Activated CD8-positive, alpha-beta memory T cell treated with anti-CD3 and anti-CD28 coated beads, Interleukin-2, amount 10 ng/mL, durations not matched to agents 7 days and 5 days (primary cell): ENCODE data around the gene VSIG10L. TPM values are rescaled to one million over a fixed set of nuclear protein-coding genes. Genes with fewer than 3 reads are reported as not detected.

Source experiments
- ATAC-seq: fragments of 150-1000 bp; cut with Tn5 transposase; one replicate; pipeline ENCODE4 v1.10.0; 2021; ENCODE audit warnings: moderate library complexity
- CTCF ChIA-PET: fragments of 350-600 bp; sonication (Branson Sonifier 250); formaldehyde crosslinking; loops from one replicate; lab custom pipeline; 2021; ENCODE audit warnings: antibody characterized with exemption; lab: Charles Lee
- DNase-seq: peaks from one replicate; pipeline ENCODE4 v3.0.0-alpha.2; 2020
- H3K27ac Mint-ChIP-seq: one replicate; pipeline ENCODE4 v1.8.0; 2021; ENCODE audit warnings: mild to moderate bottlenecking, mixed read lengths
- H3K27me3 Mint-ChIP-seq: one replicate; pipeline ENCODE4 v1.8.0; 2021; ENCODE audit warnings: mixed read lengths
- H3K36me3 Mint-ChIP-seq: one replicate; pipeline ENCODE4 v1.8.0; 2021; ENCODE audit warnings: mild to moderate bottlenecking, mixed read lengths
- H3K4me1 Mint-ChIP-seq: one replicate; pipeline ENCODE4 v1.8.0; 2021; ENCODE audit warnings: mixed read lengths
- H3K4me3 Mint-ChIP-seq: one replicate; pipeline ENCODE4 v1.8.0; 2021; ENCODE audit warnings: mild to moderate bottlenecking, moderate library complexity, mixed read lengths
- H3K9me3 Mint-ChIP-seq: one replicate; pipeline ENCODE4 v1.8.0; 2022; ENCODE audit warnings: low read depth, mixed read lengths
- total RNA-seq, 2 experiments: library from RNA; stranded (reverse); gene quantifications; one replicate each; pipeline ENCODE4 v1.2.3, GENCODE V29; 2021

VSIG10L gene
- total RNA-seq, 2 experiments from 2014 or later, result 1.8 to 2.2 TPM

DNA sequence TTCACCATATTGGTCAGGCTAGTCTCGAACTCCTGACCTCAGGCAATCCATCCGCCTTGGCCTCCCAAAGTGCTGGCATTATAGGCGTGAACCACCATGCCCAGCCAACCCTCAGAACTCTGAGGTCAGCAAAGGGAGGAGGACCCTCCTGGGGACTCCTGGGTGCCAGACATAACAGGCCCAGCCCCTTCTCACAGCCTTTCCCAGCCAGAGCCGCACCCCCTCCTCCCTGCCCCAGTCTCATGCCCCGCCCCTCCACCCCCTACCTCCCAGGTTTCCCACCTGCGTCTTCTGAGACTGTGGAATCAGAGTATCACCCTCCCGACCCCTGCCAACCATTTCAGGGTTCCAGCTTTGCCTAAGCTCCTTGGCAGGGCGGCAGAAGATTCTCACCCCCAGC, 25.3 kb downstream of the VSIG10L start:
- Mint-ChIP-seq H3K4me3 (no peak overlapping the region), H3K9me3 (no peaks in the 10 kb centered on the region), H3K4me1 (no peaks in the 10 kb centered on the region), H3K36me3 (no peaks in the 10 kb centered on the region), H3K27ac (no peak overlapping the region), H3K27me3 (peaks cover 15% of the 10 kb centered on the region)
- ATAC-seq, result no peak
- CTCF ChIA-PET, result no interaction called here
- no peak for DNase-seq

DNA sequence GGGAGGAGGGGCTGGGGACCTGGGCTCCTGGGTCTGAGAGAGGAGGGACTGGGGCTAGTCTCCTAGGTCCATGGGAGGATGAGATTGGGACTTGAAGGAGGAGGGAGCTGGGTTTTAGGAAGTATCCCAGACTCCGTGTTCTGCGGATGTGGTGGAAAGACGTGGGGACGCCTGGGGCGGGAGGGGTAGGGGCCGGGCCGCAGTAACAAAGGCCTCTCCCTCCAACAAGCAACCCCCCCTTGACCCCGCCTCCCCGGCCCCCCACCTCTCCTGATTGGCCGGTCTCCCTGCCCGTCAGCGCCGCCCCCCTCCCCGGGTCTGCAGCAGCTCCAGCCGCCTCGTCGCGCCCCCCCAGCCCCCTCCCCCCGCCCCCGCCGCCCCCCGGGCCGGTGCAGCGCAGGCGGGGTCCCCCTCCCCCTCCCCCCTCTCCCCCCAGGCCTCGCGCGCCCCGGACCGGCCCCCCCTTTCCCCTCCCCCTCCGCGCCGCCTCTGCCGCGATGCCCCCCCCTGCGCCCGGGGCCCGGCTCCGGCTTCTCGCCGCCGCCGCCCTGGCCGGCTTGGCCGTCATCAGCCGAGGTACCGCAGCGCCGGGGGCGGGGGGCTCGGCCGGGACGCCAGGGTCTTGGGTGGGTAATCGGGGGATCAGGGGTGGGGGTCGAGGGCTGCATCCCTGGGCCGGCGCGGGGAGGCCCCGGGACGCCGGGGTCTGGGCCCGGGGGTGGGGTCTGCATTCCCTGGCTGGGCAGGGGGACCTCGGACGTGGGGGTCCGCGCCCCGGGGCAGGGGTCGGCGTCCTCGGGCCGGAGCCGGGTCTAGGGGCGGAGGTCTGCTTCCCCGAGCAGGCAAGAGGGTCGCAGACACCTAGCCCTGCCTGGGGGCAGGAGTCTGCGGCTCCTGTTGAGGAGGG, 30.3 kb downstream of the VSIG10L start, which contains the start of gene IGLON5:
IGLON5 (plus strand) TSS at position 294 of the 907 bp plus-strand sequence; CDS start at position 498, 204 bp downstream.
- CTCF ChIA-PET, result no interaction called here
- ATAC-seq (no peak), DNase-seq (no peak)
- Mint-ChIP-seq H3K4me1 (no peaks in the 10 kb centered on the region), H3K27ac (no peak within 1 kb of the TSS), H3K4me3 (no peak within 1 kb of the TSS), H3K9me3 (peaks cover 5% of the 10 kb centered on the region), H3K27me3 (peaks cover 31% of the 10 kb centered on the region), H3K36me3 (no peaks in the 10 kb centered on the region)

DNA sequence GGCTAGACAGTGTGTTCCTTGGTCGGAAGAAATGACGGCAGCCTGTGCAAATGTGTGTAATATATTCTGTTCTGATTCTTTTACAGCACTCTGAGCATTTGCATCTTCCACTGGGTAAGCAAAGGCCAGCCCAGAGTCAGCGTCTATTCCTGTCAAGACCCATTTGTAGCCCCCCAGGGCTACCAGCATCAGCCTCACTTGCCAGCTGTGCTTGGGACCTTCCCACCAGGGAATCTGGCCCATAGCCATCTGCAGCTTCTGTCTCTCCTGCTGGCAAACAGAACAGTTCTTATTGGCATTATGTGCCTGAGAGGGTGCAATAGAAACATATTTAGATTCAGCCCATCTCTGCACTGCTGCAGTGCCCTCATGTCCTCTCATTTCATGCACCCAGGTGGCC, 36.5 kb downstream of the VSIG10L start:
- no peak overlapping the region for H3K4me3 Mint-ChIP-seq
- CTCF ChIA-PET, result no interaction called here
- H3K27me3 Mint-ChIP-seq, result peaks cover 28% of the 10 kb centered on the region
- H3K9me3 Mint-ChIP-seq, result peaks cover 8% of the 10 kb centered on the region
- ATAC-seq (no peak), DNase-seq (no peak)
- no peak overlapping the region for H3K27ac Mint-ChIP-seq
- H3K4me1 Mint-ChIP-seq, result no peaks in the 10 kb centered on the region
- no peaks in the 10 kb centered on the region for H3K36me3 Mint-ChIP-seq

DNA sequence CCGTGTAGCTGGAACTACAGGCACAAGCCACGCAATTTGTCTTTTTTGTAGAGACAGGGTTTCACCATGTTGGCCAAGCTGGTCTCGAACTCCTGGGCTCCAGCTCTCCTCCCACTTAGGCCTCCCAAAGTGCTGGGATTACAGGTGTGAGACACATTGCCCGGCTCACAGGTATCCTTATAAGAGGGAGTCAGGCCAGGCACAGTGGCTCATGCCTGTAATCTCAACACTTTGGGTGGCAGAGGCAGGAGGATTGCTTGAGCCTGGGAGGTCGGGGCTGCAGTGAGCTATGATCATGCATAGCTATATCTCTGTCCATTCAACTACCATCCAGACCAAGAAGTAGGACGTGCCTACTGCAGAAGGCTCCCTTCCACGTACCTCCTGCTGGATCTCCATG, 40.7 kb downstream of the VSIG10L start:
- Mint-ChIP-seq H3K36me3 (no peaks in the 10 kb centered on the region), H3K9me3 (peaks cover 2% of the 10 kb centered on the region), H3K27me3 (peaks cover 12% of the 10 kb centered on the region), H3K4me3 (no peak overlapping the region), H3K4me1 (no peaks in the 10 kb centered on the region), H3K27ac (no peak overlapping the region)
- DNase-seq, result no peak
- CTCF ChIA-PET, result interaction anchor here (0.6 to 1.3 kb wide), 3 partner anchors 42 to 356 kb away, joined by 3 to 4 read pairs (median 4); no protein-coding TSS in a partner anchor
- ATAC-seq, result no peak

DNA sequence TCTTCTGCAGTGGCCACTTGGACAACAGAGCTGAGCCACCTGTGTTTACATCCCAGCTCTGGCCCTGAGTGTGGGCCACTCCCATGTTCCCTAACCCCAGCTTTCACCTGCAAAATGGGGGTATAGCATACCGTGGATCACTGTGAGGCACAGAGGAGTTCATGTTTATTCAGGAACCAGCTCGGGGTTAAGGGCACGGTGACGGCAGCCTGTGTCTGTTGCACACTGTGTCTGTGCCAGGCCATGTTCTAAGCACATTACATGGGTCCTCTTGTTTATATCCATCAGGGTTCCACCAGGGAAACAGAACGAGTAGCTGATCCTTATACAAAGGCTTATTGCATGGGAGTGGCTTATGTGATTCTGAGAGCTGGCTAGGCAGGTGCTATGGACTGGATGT, 44.5 kb downstream of the VSIG10L start:
- CTCF ChIA-PET, result no interaction called here
- Mint-ChIP-seq H3K27me3 (peaks cover 6% of the 10 kb centered on the region), H3K27ac (no peak overlapping the region), H3K4me3 (no peak overlapping the region), H3K36me3 (no peaks in the 10 kb centered on the region), H3K4me1 (no peaks in the 10 kb centered on the region), H3K9me3 (no peaks in the 10 kb centered on the region)
- DNase-seq (no peak), ATAC-seq (no peak)

DNA sequence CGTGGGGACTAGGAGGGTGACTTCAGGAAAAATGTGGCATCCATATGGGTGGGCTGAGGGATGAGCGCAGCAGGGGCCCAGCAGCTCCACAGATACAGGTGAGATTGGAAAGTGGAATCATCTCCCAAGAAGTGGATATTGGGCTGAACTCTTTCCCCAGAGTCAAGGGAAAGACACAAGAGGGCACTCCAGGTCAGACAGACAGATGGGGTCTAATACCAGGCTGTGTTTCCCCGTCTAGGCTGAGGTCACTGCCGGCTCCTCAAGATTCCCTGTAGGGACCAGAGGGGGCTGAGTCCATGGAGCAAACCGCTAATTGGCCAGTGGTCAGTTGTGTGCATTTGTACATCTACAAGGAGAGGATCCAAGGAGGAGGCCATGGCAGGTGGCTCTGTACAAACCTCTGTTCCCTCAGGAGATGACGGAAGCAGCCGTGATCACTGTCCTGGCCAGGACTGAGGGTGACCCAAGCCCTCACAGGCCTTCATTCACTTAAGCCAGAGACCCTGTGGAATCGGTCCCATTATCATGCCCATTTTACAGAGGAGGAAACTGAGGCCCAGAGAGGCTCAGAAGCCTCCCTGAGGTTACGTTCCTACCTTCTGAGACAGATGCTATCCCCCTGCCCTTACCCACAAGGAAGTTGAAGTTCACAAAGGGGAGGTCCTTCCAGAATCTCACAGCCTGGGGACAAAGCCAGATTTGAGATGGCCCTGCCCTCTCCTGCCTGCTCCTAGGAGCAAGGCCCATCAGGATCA, 45.4 kb downstream of the VSIG10L start:
- Mint-ChIP-seq H3K27me3 (peaks cover 1% of the 10 kb centered on the region), H3K27ac (no peak overlapping the region), H3K9me3 (no peaks in the 10 kb centered on the region), H3K36me3 (no peaks in the 10 kb centered on the region), H3K4me3 (no peak overlapping the region), H3K4me1 (no peaks in the 10 kb centered on the region)
- DNase-seq (no peak), ATAC-seq (no peak)
- CTCF ChIA-PET, result interaction anchor here (1.0 kb wide), 1 partner anchor 360 kb away, joined by 4 read pairs; no protein-coding TSS in a partner anchor

DNA sequence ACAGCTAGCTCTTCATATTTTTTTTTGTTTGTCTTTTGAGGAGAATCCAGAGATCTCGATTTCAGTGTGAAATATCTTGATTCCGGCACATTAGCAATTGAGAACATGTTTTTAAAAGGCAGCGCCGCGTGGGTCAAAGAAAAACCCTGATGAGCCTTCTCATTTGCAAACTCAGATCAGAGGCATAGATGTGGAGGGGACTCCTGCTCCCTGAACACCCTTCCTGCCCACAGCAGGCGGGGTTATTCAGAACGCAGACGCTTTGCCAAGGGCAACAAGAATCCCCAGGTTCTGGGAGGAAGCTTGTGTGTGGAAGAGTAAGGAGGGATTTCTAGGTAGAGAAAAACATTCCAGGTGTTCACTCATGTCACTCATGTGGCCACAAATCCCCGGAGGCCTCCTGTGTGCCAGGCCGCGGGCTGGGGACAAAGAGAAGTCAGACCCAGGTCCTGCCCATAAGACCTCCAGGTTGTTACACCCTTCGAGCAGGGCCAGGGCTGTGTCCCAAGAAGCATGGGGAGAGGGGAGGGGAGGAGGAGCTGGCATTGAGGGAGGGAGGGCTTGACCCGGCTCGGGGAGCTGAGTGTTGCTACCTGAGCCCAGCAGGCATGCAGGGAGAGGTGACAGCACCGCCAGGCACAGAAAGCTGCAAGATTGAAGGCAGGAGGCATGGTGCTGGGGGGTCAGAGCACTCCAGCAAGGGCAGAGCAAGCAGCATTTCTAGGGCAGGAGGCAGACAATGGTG, 46.4 kb downstream of the VSIG10L start:
- Mint-ChIP-seq H3K4me3 (no peak overlapping the region), H3K36me3 (no peaks in the 10 kb centered on the region), H3K27me3 (no peaks in the 10 kb centered on the region), H3K9me3 (no peaks in the 10 kb centered on the region), H3K4me1 (no peaks in the 10 kb centered on the region), H3K27ac (no peak overlapping the region)
- no peak for ATAC-seq
- DNase-seq, result no peak
- CTCF ChIA-PET, result interaction anchor here (1.0 kb wide), 1 partner anchor 361 kb away, joined by 4 read pairs; no protein-coding TSS in a partner anchor

DNA sequence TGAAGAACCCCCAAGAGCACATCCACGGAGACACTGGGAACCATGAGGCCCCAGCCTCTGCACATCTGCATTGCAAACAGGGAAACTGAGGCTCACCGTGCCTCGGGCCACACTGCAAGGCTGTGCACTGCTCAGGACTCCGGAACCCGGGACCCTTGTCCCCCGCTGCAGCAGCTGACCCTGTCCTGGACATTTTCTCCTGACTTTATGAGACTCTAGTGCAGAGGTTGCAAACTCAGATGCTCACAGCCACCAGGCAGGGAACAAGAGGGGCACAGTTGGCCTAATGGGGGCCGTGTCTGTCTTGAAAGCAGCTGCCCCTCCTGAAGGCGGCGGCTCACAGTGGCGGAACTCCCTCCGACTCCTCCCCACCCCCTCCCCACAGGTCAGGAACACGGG, 47.0 kb downstream of the VSIG10L start:
- Mint-ChIP-seq H3K4me1 (no peaks in the 10 kb centered on the region), H3K27ac (no peak overlapping the region), H3K27me3 (peaks cover 2% of the 10 kb centered on the region), H3K4me3 (no peak overlapping the region), H3K9me3 (no peaks in the 10 kb centered on the region), H3K36me3 (no peaks in the 10 kb centered on the region)
- ATAC-seq (no peak), DNase-seq (no peak)
- CTCF ChIA-PET, result no interaction called here

DNA sequence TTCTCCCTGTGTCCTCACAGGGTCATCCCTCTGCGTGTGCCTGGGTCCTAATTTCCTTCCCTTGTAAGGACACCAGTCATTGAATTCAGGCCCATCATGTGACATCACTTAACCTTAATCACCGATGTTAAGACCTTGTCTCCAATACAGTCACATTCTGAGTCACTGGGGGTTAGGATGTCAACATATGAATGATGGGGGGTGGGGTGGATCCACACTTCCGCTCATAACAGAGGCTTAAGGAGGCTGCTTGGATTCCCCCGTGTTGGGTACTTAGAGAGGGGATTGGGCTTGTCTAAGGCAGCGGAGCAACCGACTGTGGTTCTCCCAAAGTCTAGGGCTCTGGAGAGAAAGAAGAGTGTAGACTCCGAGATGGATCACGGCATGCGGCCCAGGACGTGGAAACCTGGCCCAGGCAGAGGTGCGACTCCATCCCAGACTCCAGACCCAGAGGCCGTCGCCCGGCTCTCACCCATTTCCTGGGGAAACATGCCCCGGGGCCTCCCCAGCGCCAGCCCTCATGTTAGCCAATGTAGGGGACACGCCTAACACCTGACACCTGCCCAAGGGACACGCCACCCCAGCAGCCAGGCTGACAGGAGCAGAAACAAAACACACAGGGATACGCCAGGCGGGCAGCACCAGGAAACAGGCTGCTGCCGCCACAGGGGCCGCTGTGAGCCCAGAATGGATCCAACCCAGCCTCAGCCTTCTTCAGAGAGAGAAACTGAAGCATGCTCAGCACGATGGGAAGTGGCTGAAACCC, 47.5 kb downstream of the VSIG10L start:
- no peaks in the 10 kb centered on the region for H3K9me3 Mint-ChIP-seq
- no peak for ATAC-seq
- H3K27ac Mint-ChIP-seq, result no peak overlapping the region
- H3K27me3 Mint-ChIP-seq, result peaks cover 2% of the 10 kb centered on the region
- no peak for DNase-seq
- no peak overlapping the region for H3K4me3 Mint-ChIP-seq
- no peaks in the 10 kb centered on the region for H3K36me3 Mint-ChIP-seq
- no peaks in the 10 kb centered on the region for H3K4me1 Mint-ChIP-seq
- CTCF ChIA-PET, result no interaction called here

DNA sequence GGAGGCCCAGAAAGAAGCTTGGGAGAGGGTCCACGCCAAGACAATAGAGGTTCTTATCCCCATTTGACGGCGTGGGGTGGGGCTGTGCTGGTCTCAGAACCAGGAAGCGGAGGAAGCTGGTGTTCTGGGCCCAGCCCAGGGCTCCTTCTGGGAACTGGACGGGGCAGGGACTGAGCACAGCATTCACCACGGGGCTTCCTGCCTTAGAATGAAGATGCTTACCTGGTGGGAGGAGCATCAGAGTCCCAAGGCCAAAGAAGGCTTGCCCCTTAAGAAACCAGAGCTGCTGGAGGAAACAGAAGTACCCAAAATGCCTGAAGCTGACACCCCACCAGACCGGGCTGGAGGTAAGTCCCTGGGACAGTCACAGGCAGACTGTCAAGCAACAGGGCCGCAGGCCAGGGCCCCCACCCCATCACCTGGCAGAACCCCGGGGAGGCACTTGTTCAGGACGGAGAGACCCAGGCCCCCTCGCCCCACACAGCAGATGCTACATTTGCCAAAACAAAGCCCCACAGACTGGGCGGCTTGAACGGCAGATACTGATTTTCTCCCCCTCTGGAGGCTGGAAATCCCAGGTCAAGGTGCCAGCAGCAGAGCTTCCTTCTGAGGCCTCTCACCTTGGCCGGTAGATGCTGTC, 48.2 kb downstream of the VSIG10L start:
- CTCF ChIA-PET, result no interaction called here
- no peaks in the 10 kb centered on the region for H3K9me3 Mint-ChIP-seq
- DNase-seq (no peak), ATAC-seq (no peak)
- H3K27ac Mint-ChIP-seq, result no peak overlapping the region
- no peak overlapping the region for H3K4me3 Mint-ChIP-seq
- H3K4me1 Mint-ChIP-seq, result no peaks in the 10 kb centered on the region
- H3K36me3 Mint-ChIP-seq, result no peaks in the 10 kb centered on the region
- peaks cover 2% of the 10 kb centered on the region for H3K27me3 Mint-ChIP-seq

DNA sequence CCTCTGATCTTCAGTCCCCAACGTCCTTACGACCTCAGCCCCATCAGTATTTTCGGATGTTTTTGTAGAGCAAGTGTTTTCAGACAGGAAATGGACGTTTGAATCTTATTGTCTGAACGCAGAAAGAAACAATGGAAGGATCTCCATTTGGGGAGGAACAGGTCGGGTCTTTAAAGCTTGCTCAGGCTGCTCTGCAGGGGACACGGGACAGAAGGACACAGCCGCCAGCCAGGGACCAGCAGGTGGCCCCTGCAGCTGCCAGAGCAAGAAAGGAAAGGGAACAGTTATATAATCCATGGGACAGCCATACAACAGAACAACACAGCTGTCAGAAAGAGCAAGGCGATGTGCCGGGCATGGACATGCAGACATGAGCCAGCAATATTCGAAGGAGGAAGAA, 49.0 kb downstream of the VSIG10L start:
- H3K27me3 Mint-ChIP-seq, result peaks cover 2% of the 10 kb centered on the region
- no peak for DNase-seq
- H3K4me1 Mint-ChIP-seq, result no peaks in the 10 kb centered on the region
- ATAC-seq, result no peak
- no peaks in the 10 kb centered on the region for H3K36me3 Mint-ChIP-seq
- no peak overlapping the region for H3K27ac Mint-ChIP-seq
- no peak overlapping the region for H3K4me3 Mint-ChIP-seq
- CTCF ChIA-PET, result no interaction called here
- no peaks in the 10 kb centered on the region for H3K9me3 Mint-ChIP-seq

DNA sequence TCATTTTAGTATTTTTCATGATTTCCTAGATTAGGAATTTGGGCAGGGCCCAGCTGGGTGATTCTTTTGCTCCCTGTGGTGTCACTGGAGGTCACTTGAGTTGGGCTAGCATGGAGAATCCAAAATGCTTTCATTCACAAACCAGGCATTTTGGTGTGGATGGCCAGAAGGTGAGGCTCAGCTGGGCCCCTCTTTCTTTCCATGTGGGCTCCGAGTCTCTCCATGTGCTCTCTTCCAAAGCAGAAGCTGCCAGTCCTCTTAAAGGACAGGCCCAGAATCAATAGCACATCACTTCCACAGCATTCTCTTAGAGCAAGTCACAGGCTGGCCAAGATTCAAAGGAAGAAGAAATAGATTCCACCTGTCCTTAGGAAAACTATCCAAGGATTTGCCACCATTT, 52.3 kb downstream of the VSIG10L start:
- CTCF ChIA-PET, result no interaction called here
- DNase-seq (no peak), ATAC-seq (no peak)
- H3K36me3 Mint-ChIP-seq, result no peaks in the 10 kb centered on the region
- H3K27ac Mint-ChIP-seq, result no peak overlapping the region
- H3K9me3 Mint-ChIP-seq, result no peaks in the 10 kb centered on the region
- H3K27me3 Mint-ChIP-seq, result peaks cover 13% of the 10 kb centered on the region
- no peak overlapping the region for H3K4me3 Mint-ChIP-seq
- H3K4me1 Mint-ChIP-seq, result no peaks in the 10 kb centered on the region
